Stimulated activated CD4-positive, alpha-beta T cell treated with anti-CD3 and anti-CD28 coated beads, Interleukin-4, amount 100 ng/mL, for 1 hour (primary cell): Measurements from ENCODE around the gene ZNF878.
"Not testable (repeated sequence)": the region's sequence is repeated elsewhere in the genome, so short reads cannot be mapped to it uniquely, and the experiment has no call there.

Experiments
- DNase-seq: peaks from one replicate; pipeline ENCODE4 v3.0.0-alpha.2; 2020

Gene ZNF878

DNA sequence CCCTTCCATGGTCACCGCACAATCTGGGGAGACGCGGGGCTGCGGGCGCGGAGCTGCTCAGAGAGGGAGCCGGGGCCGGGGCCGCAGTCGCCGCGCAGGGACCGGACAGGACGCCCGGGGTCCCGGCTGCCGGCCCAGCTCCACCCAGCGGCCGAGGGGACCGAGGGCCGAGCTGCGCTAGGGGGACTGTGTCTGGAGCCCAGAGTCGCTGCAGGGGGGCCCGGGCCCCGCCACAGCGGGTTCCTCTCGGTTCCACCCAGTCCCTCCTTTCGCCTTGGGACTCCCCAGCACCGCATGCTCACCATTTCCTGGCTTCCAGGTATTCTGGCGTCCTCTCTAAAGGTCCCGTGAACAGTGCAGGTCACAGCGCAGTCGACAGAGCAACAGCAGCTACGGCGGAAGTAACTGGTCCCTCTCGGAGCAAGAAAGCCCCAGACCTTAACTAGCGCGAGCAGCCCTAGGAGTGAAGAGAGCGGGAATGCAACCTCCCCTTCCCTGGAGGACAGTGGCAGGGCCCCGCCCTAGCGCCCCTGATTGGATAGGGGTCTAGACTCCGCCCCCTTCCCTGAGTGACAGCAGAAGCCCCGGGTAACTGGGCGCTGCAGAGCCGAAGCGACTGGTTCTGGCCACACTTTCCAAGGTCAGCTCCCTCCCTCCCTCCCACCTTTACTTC lies at the start of gene ZNF878:
Gene ZNF878 (minus strand): TSS at position 465 of the 673 bp plus-strand sequence. CDS start 160 bp downstream, at position 305.
- DNase-seq = peak; percentile 57

GRCh38 chr19:12098040-12098439 lies 45.3 kb upstream of the ZNF878 start:
- no peak for DNase-seq

DNA sequence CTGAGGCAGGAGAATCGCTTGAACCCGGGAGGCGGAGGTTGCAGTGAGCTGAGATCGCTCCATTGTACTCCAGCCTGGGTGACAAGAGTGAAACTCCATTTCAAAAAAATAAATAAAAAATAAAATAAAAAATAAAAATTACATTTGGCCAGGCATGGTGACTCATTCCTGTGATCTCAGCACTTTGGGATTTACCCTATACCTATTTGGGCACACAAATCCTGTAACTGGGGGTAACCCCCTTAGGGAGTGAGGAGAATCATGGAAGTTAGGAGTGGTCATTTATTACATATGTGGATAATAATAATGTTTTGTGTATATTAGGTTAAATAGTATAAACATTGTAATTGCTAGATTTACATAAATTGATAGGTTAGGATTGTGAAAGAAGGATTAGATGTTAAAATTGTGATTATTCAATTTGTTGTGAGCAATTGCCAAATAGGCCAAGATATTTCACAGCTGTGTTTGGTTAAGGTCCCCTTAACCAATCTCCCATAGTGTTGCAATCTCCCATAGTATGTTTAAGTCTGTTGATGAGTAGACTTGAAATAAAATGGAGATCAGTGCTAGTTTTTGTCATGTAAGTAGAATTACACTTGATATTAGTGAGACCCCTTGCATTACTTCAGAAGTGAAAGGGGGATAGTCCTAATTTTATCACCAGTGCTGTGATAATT lies 42.5 kb upstream of the ZNF878 start:
- DNase-seq = no peak

DNA sequence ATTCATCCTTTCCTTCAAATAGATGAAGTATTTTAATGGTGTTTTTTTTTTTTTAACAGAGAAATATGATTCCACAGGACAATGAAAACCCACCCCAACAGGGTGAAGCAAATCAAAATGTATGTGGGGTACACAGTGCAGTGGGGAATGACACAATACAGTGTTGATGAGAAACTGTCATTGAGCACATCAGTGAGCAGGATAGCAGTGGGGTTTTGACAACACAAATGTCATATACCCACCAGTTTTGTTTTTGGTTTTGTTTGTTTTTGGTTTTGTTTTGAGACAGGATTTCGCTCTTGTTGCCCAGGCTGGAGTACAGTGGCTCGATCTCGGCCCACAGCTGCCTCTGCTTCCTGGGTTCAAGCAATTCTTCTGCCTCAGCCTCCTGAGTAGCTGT lies 41.0 kb upstream of the ZNF878 start:
- DNase-seq = no peak

- DNase-seq = no peak
Observed at GRCh38 chr19:12092956-12093355, 40.2 kb upstream of the ZNF878 start.

DNA sequence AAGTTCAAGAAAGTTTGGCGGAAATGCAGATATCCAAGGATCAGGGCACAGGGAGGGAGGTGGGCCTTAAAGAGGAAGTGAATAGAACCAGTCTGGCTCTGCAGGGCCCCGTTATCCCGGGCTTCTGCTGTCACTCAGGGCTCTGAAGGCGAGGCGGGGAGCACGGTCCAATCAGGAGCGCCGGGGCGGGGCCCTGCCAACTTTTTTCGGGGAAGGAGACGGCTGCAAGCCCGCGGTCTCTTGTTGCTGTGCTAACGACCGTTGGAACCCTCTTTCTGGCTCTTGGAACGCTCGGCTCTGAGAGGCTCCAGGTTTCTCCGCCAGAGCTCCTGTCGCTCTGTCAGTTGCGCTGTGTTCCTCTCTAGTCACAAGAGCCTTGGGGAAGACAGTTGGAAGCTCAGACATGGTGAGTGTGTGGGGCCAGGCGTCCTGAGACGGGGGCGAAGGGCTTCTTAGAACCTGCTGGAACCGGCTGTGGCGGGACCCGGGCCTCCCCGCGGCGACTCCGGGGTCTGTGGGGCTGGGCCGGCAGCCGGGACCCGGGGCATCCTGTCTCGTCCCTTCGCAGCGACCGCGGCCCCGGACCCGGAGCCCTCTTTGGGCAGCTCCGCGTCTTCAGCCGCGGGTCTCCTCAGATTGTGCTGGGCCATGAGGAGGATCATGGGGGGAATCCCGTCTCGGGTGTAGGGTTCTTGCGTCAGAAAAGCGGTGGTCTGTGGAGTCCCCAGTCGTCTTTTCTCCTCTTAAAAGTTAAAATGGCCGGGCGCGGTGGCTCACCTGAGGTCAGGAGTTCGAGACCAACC lies 39.5 kb upstream of the ZNF878 start:
- DNase-seq = peak; percentile 69

- peak; percentile 70 for DNase-seq
Observed at GRCh38 chr19:12090807-12091206, 38.0 kb upstream of the ZNF878 start.

DNA sequence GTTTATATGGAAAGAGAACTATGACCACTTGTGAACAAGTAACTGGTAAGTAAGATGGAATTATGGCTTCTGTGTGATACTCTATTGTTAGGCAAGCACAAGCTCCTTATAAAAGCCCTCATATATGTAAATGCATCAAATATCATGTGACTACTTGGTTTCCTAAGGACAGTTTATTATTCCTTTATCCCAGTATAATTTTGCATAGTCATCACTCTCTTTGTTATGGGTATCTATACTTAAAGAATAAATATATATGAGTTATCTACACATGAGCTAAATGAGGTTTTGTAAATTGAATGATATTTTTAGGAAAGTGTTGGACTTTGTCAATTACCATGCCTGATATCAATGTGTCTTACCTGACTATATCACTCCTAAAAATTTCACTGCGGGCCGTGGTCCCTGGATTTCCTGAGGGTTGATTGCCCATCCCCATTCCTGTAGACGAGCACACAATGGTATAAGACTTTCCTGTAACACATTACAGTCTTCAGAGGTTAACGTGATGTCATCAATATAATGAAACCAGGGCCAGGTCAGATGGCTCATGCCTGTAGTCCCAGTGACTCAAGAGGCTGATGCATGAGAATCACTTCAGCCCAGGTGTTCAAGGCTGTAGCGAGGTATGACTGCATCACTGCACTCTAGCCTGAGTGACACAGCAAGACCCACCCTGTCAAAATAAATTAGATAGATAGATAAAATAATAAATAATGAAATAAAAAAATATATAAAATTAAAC lies 32.5 kb upstream of the ZNF878 start:
- DNase-seq = no peak

DNA sequence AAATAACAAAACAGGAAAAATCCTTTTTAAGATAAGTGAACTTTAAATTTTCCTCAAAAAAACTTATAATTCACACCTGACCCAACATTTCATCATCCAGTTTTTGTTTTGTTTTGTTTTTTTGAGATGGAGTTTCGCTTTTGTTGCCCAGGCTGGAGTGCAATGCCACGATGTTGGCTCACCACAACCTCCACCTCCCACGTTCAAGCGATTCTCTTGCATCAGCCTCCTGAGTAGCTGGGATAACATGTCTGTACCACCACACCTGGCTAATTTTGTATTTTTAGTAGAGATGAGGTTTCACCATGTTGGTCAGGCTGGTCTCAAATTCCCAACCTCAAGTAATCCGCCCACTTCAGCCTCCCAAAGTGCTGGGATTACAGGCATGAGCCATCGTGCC lies 30.6 kb upstream of the ZNF878 start:
- not testable (repeated sequence) for DNase-seq

GRCh38 chr19:12077375-12077774 lies 24.6 kb upstream of the ZNF878 start:
- no peak for DNase-seq

DNA sequence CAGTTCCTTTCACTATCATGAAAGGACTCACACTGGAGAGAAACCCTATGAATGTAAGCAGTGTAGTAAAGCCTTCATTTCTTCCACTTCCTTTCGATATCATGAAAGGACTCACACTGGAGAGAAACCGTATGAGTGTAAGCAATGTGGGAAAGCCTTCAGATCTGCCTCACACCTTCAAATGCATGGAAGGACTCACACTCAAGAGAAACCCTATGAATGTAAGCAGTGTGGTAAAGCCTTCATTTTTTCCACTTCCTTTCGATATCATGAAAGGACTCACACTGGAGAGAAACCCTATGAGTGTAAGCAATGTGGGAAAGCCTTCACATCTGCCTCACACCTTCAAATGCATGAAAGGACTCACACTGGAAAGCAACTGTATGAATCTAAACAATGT lies 23.6 kb upstream of the ZNF878 start:
- not testable (repeated sequence) for DNase-seq

DNA sequence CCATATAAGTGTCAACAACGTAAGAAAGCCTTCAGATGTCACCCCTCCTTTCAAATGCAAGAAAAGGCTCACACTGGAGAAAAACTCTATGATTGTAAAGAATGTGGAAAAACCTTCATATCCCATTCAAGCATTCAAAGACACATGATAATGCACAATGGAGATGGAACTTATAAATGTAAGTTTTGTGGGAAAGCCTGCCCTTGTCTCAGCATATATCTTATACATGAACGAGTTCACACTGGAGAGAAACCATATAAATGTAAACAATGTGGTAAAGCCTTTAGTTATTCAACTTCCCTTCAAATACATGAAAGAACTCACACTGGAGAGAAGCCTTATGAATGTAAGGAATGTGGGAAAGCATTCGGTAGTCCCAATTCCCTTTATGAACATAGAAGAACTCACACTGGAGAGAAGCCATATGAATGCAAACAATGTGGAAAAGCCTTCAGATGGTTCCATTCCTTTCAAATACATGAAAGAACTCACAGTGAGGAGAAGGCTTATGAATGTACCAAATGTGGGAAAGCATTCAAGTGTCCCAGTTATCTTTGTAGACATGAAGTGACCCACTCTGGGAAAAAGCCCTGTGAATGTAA lies 22.9 kb upstream of the ZNF878 start:
- no peak for DNase-seq

- peak; percentile 79 for DNase-seq
Observed at GRCh38 chr19:12064590-12065538, 12.1 kb upstream of the ZNF878 start, which contains the start of gene ZNF844. Gene ZNF844 (plus strand): TSS chr19:12064731. CDS start chr19:12064874, 143 bp downstream.

DNA sequence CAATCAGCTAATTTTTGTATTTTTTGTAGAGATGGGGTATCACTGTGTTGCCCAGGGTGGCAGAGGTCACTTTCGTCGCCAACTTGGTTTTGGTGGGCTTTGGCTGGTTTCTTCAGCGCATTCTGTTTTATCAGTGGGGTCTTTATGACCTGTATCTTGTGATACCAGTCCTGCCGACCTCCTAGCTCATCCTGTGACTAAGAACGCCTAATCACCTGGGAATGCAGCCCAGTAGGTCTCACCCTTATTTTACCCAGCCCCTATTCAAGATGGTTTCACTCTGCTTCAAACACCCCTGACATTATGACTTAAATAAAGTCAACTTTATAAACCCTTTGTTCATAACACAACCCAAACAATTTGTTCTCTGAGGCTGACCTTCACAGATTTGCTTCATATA lies 3.0 kb upstream of the ZNF878 start:
- no peak for DNase-seq

GRCh38 chr19:12052091-12052496 lies 667 bp downstream of the ZNF878 start:
- no peak for DNase-seq

DNA sequence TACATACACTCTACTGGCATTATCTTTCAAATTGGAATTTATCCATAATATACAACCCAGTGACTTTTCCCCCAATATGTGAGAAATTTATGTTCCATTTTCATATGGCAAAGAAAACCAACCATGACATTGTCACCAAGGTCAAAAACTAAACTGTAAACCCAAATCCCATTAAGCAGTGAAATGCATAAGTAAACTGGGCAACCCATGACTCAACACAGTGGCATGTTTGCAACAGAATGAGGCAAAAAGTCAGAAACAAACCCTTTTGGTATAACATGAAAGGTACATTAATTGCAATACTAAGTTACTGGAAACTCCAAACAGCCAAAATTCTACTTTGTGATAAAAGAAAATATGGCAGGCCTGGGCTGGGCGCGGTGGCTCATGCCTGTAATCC lies 4.9 kb downstream of the ZNF878 start:
- no peak for DNase-seq

DNA sequence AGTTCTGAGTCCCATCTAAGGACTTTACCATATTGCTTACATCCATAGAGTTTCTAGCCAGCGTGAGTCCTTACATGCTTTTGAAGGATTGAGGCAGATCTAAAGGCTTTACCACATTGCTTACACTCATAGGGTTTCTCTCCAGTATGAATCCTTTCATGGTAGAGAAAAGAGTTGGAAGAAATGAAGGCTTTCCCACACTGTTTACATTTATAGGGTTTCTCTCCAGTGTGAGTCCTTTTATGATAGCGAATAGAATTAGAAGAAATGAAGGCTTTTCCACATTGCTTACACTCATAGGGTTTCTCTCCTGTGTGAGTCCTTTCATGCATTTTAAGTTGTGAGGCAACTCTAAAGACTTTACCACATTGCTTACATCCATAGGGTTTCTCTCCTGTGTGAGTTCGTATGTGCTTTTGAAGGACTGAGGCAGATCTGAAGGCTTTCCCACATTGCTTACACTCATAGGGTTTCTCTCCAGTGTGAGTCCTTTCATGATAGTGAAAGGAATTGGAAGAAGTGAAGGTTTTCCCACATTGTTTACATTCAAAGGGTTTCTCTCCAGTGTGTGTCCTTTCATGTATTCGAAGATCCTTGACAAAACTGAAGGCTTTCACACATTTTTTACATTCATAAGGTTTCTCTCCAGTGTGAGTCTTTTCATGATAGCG lies 8.9 kb downstream of the ZNF878 start:
- DNase-seq = no peak

DNA sequence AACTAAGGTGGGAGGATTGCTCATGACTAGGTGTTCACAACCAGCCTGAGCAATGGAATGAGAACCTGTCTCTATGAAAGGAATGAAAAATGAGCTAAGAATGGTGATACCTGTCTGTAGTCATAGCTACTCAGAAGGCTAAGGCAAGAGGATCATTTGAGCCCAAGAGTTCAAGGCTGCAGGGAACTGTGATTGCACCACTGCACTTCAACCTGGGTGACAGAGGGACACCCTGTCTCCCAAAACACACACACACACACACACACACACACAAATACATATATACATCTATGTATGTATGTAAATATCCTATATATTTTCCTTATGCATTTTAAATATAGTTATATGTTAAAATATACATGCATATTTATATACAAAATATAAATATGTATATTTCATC lies 9.9 kb downstream of the ZNF878 start:
- DNase-seq = no peak

DNA sequence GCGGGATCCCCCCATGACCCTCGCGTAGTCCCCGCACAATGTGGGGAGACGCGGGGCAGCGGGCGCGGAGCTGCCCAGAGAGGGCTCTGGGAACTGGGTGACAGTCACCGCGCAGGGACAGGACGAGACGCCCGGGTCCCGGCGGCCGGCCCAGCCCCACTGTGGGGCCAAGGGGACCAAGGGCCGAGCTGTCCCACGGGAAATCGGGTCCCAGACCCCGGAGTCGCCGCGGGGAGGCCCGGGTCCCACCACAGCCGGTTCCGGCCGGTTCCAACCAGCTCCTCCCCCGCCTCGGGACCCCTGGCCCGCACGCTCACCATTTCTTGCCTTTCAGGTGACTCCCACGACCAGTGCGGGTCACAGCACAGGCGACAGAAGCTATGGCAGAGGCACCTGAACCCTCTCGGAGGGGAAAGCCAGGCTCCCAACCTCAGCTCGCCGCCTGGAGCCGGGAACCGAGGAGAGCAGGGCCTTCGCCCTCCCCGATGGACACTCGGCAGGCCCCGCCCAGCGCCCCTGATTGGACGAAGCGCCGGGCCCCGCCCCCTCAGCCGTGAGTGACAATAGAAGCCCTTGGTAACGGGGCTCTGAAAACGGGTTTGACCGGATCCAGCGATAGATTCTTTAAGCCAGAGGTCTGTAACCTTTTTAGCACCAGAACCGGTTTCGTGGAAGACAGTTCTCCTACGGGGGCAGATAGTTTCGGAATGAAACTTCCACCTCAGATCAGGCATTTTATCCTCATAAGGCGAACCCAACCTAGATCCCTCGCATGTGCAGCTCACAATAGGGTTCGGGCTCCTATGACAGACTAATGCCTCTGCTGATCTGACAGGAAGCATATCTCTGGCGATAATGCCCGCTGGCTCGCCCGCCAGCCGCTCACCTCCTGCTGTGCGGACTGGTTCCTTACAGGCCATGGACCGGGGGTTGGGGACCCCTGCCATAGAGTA lies 17.3 kb downstream of the ZNF878 start, which contains the start of gene ZNF433:
Gene ZNF433 (minus strand): TSS at position 460 of the 953 bp plus-strand sequence. CDS start 140 bp downstream, at position 320.
- DNase-seq = peak; percentile 81
